Limb (tissue), 2 donors: Measurements from ENCODE around the gene MGMT.

ENCODE experiments used
- DNase-seq, 2 donors: peaks; one replicate each; pipeline ENCODE4 v3.0.0-alpha.2; 2016; ENCODE audit errors: extremely low spot score in 2 of 2

The MGMT gene

GRCh38 chr10:129621062-129621461 lies 154.0 kb downstream of the MGMT start:
- DNase-seq, result no peak

GRCh38 chr10:129621693-129622092 lies 154.7 kb downstream of the MGMT start:
- DNase-seq, result no peak

- no peak for DNase-seq
Observed at GRCh38 chr10:129622291-129622690, 155.2 kb downstream of the MGMT start.

GRCh38 chr10:129622736-129623135 lies 155.7 kb downstream of the MGMT start:
- DNase-seq, result no peak

GRCh38 chr10:129624526-129624925 lies 157.5 kb downstream of the MGMT start:
- DNase-seq, result no peak

GRCh38 chr10:129626309-129626708 lies 159.3 kb downstream of the MGMT start:
- no peak for DNase-seq

- no peak for DNase-seq
Observed at GRCh38 chr10:129626796-129627435, 159.9 kb downstream of the MGMT start.

- DNase-seq, result no peak
Observed at GRCh38 chr10:129627442-129627841, 160.4 kb downstream of the MGMT start.

- DNase-seq, result no peak
Observed at GRCh38 chr10:129628823-129629222, 161.8 kb downstream of the MGMT start.

GRCh38 chr10:129629911-129630310 lies 162.9 kb downstream of the MGMT start:
- DNase-seq, result no peak

GRCh38 chr10:129631006-129631405 lies 164.0 kb downstream of the MGMT start:
- DNase-seq, result no peak

- no peak for DNase-seq
Observed at GRCh38 chr10:129631870-129632623, 165.0 kb downstream of the MGMT start.

GRCh38 chr10:129637010-129637409 lies 170.0 kb downstream of the MGMT start:
- no peak for DNase-seq

- DNase-seq, result no peak
Observed at GRCh38 chr10:129637846-129638245, 170.8 kb downstream of the MGMT start.

- no peak for DNase-seq
Observed at GRCh38 chr10:129641351-129641750, 174.3 kb downstream of the MGMT start.

GRCh38 chr10:129641982-129642381 lies 174.9 kb downstream of the MGMT start:
- no peak for DNase-seq

GRCh38 chr10:129642427-129642826 lies 175.4 kb downstream of the MGMT start:
- no peak for DNase-seq

GRCh38 chr10:129643266-129643665 lies 176.2 kb downstream of the MGMT start:
- no peak for DNase-seq

- no peak for DNase-seq
Observed at GRCh38 chr10:129645487-129645886, 178.4 kb downstream of the MGMT start.

GRCh38 chr10:129646973-129647372 lies 179.9 kb downstream of the MGMT start:
- no peak for DNase-seq

GRCh38 chr10:129647590-129647989 lies 180.5 kb downstream of the MGMT start:
- no peak for DNase-seq

- DNase-seq, result no peak
Observed at GRCh38 chr10:129648856-129649255, 181.8 kb downstream of the MGMT start.

GRCh38 chr10:129652021-129652420 lies 185.0 kb downstream of the MGMT start:
- no peak for DNase-seq
